ENCODE data around the gene PRICKLE2. TPM values are rescaled to one million over a fixed set of nuclear protein-coding genes. Genes with fewer than 3 reads are reported as not detected.

Gene PRICKLE2
- total RNA-seq, 1 donor from 2014 or later, result 84.4 TPM

GRCh38 chr3:64111083-64111482, 114.2 kb downstream of the PRICKLE2 start:
- H3K9ac ChIP-seq (ENCODE audit: low read length), result no peak overlapping the region
- Mint-ChIP-seq H3K4me1 (ENCODE audit: low read depth, unreplicated experiment) (peaks cover 52% of the 10 kb centered on the region), H3K27ac (ENCODE audit: unreplicated experiment) (no peak overlapping the region), H3K4me3 (ENCODE audit: unreplicated experiment) (no peak overlapping the region), H3K27me3 (ENCODE audit: low read depth, unreplicated experiment) (no peaks in the 10 kb centered on the region), H3K36me3 (ENCODE audit: low read depth, unreplicated experiment) (peaks cover 64% of the 10 kb centered on the region), H3K9me3 (ENCODE audit: unreplicated experiment) (peaks cover 13% of the 10 kb centered on the region)
- no peaks in the 10 kb centered on the region for H3K4me1 ChIP-seq (ENCODE audit: insufficient read depth, low read length)
- DNase-seq (ENCODE audit: low read depth), result no peak
- TF ChIP-seq EZH2 (IDR thresholded peaks at IDR 0.05; ENCODE audit: insufficient read depth, low read length), result no peak
- TF ChIP-seq, protein P1, sequence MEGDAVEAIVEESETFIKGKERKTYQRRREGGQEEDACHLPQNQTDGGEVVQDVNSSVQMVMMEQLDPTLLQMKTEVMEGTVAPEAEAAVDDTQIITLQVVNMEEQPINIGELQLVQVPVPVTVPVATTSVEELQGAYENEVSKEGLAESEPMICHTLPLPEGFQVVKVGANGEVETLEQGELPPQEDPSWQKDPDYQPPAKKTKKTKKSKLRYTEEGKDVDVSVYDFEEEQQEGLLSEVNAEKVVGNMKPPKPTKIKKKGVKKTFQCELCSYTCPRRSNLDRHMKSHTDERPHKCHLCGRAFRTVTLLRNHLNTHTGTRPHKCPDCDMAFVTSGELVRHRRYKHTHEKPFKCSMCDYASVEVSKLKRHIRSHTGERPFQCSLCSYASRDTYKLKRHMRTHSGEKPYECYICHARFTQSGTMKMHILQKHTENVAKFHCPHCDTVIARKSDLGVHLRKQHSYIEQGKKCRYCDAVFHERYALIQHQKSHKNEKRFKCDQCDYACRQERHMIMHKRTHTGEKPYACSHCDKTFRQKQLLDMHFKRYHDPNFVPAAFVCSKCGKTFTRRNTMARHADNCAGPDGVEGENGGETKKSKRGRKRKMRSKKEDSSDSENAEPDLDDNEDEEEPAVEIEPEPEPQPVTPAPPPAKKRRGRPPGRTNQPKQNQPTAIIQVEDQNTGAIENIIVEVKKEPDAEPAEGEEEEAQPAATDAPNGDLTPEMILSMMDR (IDR thresholded peaks at IDR 0.05; ENCODE audit: insufficient read depth, low read depth, low read length), result no peak
- no peak overlapping the region for H2AFZ ChIP-seq (ENCODE audit: low read depth, low read length)
- H3K4me3 ChIP-seq (ENCODE audit: insufficient read depth, low read depth, low read length), result no peak overlapping the region
- no peak overlapping the region for H3K4me2 ChIP-seq (ENCODE audit: low read length)
- no peak for FAIRE-seq
- H4K20me1 ChIP-seq (ENCODE audit: insufficient read depth, low read length), result peaks cover 60% of the 10 kb centered on the region
- H3K27ac ChIP-seq (ENCODE audit: low read depth, low read length), result no peak overlapping the region
- H3K9me3 ChIP-seq (ENCODE audit: insufficient read depth, low read depth, low read length), result no peaks in the 10 kb centered on the region
- peaks cover 3% of the 10 kb centered on the region for H3K36me3 ChIP-seq (ENCODE audit: insufficient read depth, low read length)
- H3K79me2 ChIP-seq (ENCODE audit: insufficient read depth, low read length), result peaks cover 46% of the 10 kb centered on the region
- no peaks in the 10 kb centered on the region for H3K27me3 ChIP-seq (ENCODE audit: insufficient read depth, low read length)

- TF ChIP-seq, protein P1 (IDR thresholded peaks at IDR 0.05; ENCODE audit: insufficient read depth, low read depth, low read length), result no peak
- no peak for TF ChIP-seq EZH2 (IDR thresholded peaks at IDR 0.05; ENCODE audit: insufficient read depth, low read length)
- Histone ChIP-seq H3K4me2 (ENCODE audit: low read length) (no peak overlapping the region), H4K20me1 (ENCODE audit: insufficient read depth, low read length) (peaks cover 68% of the 10 kb centered on the region), H2AFZ (ENCODE audit: low read depth, low read length) (no peak overlapping the region), H3K9ac (ENCODE audit: low read length) (no peak overlapping the region), H3K4me3 (ENCODE audit: insufficient read depth, low read depth, low read length) (no peak overlapping the region), H3K27me3 (ENCODE audit: insufficient read depth, low read length) (no peaks in the 10 kb centered on the region), H3K36me3 (ENCODE audit: insufficient read depth, low read length) (peaks cover under 1% of the 10 kb centered on the region), H3K9me3 (ENCODE audit: insufficient read depth, low read depth, low read length) (no peaks in the 10 kb centered on the region), H3K4me1 (ENCODE audit: insufficient read depth, low read length) (peaks cover 3% of the 10 kb centered on the region), H3K79me2 (ENCODE audit: insufficient read depth, low read length) (peaks cover 39% of the 10 kb centered on the region), H3K27ac (ENCODE audit: low read depth, low read length) (no peak overlapping the region)
- no peak overlapping the region for H3K4me3 Mint-ChIP-seq (ENCODE audit: unreplicated experiment)
- DNase-seq (ENCODE audit: low read depth) (no peak), FAIRE-seq (no peak)
- peaks cover 10% of the 10 kb centered on the region for H3K9me3 Mint-ChIP-seq (ENCODE audit: unreplicated experiment)
- H3K27ac Mint-ChIP-seq (ENCODE audit: unreplicated experiment), result peak overlapping the region; percentile 70
- no peaks in the 10 kb centered on the region for H3K27me3 Mint-ChIP-seq (ENCODE audit: low read depth, unreplicated experiment)
- peaks cover 59% of the 10 kb centered on the region for H3K4me1 Mint-ChIP-seq (ENCODE audit: low read depth, unreplicated experiment)
- H3K36me3 Mint-ChIP-seq (ENCODE audit: low read depth, unreplicated experiment), result peaks cover 61% of the 10 kb centered on the region
These were observed 115.2 kb downstream of the PRICKLE2 start for GRCh38 chr3:64110071-64110470.

DNA sequence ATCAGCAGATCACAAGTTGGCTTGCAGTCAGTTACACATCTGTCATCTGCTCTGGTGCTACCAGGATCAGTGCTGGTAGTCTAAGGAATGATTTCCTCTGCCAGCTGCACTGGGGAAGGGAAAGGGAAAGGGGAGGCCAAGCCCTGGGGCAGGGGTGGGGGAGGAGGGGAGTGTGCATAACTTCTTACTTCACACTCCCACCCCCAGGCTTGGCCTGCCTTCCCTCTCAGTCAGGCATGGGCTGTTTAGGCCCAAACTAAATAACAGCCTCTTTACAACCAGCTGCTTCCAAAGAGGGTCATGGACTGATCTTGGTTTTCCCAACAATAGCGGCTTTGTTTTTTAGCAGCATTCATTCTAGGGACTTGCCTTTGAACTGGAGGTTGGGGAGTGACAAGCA, 115.8 kb downstream of the PRICKLE2 start:
- FAIRE-seq, result no peak
- Histone ChIP-seq H3K4me2 (ENCODE audit: low read length) (no peak overlapping the region), H3K9me3 (ENCODE audit: insufficient read depth, low read depth, low read length) (no peaks in the 10 kb centered on the region), H3K9ac (ENCODE audit: low read length) (no peak overlapping the region), H3K4me3 (ENCODE audit: insufficient read depth, low read depth, low read length) (no peak overlapping the region), H4K20me1 (ENCODE audit: insufficient read depth, low read length) (peaks cover 74% of the 10 kb centered on the region), H3K27me3 (ENCODE audit: insufficient read depth, low read length) (no peaks in the 10 kb centered on the region), H3K36me3 (ENCODE audit: insufficient read depth, low read length) (no peaks in the 10 kb centered on the region), H3K4me1 (ENCODE audit: insufficient read depth, low read length) (peaks cover 10% of the 10 kb centered on the region), H2AFZ (ENCODE audit: low read depth, low read length) (no peak overlapping the region), H3K79me2 (ENCODE audit: insufficient read depth, low read length) (peaks cover 34% of the 10 kb centered on the region), H3K27ac (ENCODE audit: low read depth, low read length) (no peak overlapping the region)
- peaks cover 64% of the 10 kb centered on the region for H3K4me1 Mint-ChIP-seq (ENCODE audit: low read depth, unreplicated experiment)
- TF ChIP-seq EZH2 (IDR thresholded peaks at IDR 0.05; ENCODE audit: insufficient read depth, low read length), result no peak
- TF ChIP-seq, protein P1 (IDR thresholded peaks at IDR 0.05; ENCODE audit: insufficient read depth, low read depth, low read length), result no peak
- DNase-seq (ENCODE audit: low read depth), result no peak
- H3K4me3 Mint-ChIP-seq (ENCODE audit: unreplicated experiment), result no peak overlapping the region
- peaks cover 6% of the 10 kb centered on the region for H3K9me3 Mint-ChIP-seq (ENCODE audit: unreplicated experiment)
- no peaks in the 10 kb centered on the region for H3K27me3 Mint-ChIP-seq (ENCODE audit: low read depth, unreplicated experiment)
- peaks cover 56% of the 10 kb centered on the region for H3K36me3 Mint-ChIP-seq (ENCODE audit: low read depth, unreplicated experiment)
- H3K27ac Mint-ChIP-seq (ENCODE audit: unreplicated experiment), result peak overlapping the region; percentile 8
